ENCODE results near the gene SLC2A3. TPM values are rescaled to one million over a fixed set of nuclear protein-coding genes. Genes with fewer than 3 reads are reported as not detected.

SLC2A3 gene
- total and polyA plus RNA-seq, 2 of the 13 experiments (the other 11 are each of a cell fraction or from before 2014, with no cell fraction given), result 39.3 to 580 TPM

DNA sequence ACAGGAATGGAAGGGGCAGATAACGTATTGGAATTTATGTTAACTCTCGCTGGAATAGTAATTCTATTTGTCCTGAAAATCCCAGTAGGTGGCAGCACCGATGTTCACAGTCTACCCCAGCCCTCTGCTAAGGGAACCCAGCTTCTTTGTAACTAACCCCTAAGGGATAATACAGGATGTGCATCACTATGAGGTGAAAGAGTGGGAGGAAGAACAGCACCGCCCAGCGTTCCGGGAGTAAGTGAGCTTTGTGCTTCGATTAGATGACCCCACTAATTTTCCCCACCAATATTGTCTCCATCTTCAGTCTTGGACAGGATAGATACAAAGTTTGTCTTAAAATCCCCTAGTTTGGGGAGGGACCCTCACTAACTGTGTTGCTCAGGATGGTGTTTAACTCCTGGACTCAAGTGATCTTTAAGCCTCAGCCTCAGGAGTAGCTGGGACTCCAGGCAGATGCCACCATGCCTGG, 2.7 kb downstream of the SLC2A3 start (continued):
- peak; percentile 97 for TF ChIP-seq ZNF142 (CRISPR knock-in tag; IDR thresholded peaks at IDR 0.05)
- TF ChIP-seq, protein P1, sequence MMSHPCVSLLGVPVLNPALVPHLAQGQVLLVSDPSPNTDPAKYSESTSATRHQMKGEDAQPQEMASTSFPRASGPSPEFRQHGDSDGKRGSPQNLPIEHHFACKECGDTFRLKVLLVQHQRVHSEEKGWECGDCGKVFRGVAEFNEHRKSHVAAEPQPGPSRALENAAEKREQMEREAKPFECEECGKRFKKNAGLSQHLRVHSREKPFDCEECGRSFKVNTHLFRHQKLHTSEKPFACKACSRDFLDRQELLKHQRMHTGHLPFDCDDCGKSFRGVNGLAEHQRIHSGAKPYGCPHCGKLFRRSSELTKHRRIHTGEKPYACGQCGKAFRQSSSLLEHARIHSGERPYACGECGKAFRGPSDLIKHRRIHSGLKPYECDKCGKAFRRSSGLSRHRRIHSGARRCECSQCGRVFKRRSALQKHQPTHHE (CRISPR knock-in tag; IDR thresholded peaks at IDR 0.05; ENCODE audit: borderline replicate concordance), result no peak
- peak; percentile 77 for TF ChIP-seq HOXA3 (CRISPR knock-in tag; IDR thresholded peaks at IDR 0.05)
- TF ChIP-seq GTF2F1 (IDR thresholded peaks at IDR 0.05; ENCODE audit: low read length), result no peak
- no peak for TF ChIP-seq ZNF607 (CRISPR knock-in tag; IDR thresholded peaks at IDR 0.05; ENCODE audit: borderline replicate concordance)
- TF ChIP-seq ZNF770 (CRISPR knock-in tag; IDR thresholded peaks at IDR 0.05), result 0 out of 2 replicates have a peak, but pooled peaks have one; percentile 33
- TF ChIP-seq ZNF616 (CRISPR knock-in tag; IDR thresholded peaks at IDR 0.05; ENCODE audit: low read depth), result no peak
- TF ChIP-seq POGK (CRISPR knock-in tag; conservative IDR thresholded peaks at IDR 0.05), result 0 out of 2 replicates have a peak, but pooled peaks have one; percentile 15
- peak; percentile 43; the same call in 1 of the 2 replicates for TF ChIP-seq KMT2A (CRISPR knock-in tag; IDR thresholded peaks at IDR 0.05)
- peak; percentile 28; the same call in 1 of the 2 replicates for TF ChIP-seq ESRRA (CRISPR knock-in tag; IDR thresholded peaks at IDR 0.05; ENCODE audit: low read depth)
- TF ChIP-seq ZNF446 (CRISPR knock-in tag; IDR thresholded peaks at IDR 0.05), result no peak
- peak; percentile 70 for TF ChIP-seq THAP11 (CRISPR knock-in tag; IDR thresholded peaks at IDR 0.05)
- no peak for TF ChIP-seq MLX (CRISPR knock-in tag; IDR thresholded peaks at IDR 0.05)
- 0 out of 2 replicates have a peak, but pooled peaks have one; percentile 19 for TF ChIP-seq ZNF232 (CRISPR knock-in tag; IDR thresholded peaks at IDR 0.05; ENCODE audit: borderline replicate concordance)
- peak; percentile 60; the same call in 1 of the 2 replicates for TF ChIP-seq GABPB1 (CRISPR knock-in tag; IDR thresholded peaks at IDR 0.05)
- TF ChIP-seq MED1 (CRISPR knock-in tag; IDR thresholded peaks at IDR 0.05), result peak; percentile 62; the same call in 1 of the 2 replicates
- 0 out of 2 replicates have a peak, but pooled peaks have one; percentile 15 for TF ChIP-seq BRCA1 (CRISPR knock-in tag; IDR thresholded peaks at IDR 0.05)
